Middle frontal gyrus (tissue), 1 donor: ENCODE data around the gene DOHH.
A peak's percentile ranks its signal among the peaks of the same experiment; 100 is the strongest.

Source experiments
- DNase-seq: peaks from one replicate; pipeline ENCODE4 v3.0.0-alpha.2; 2015; ENCODE audit warnings: low spot score; ENCODE audit errors: extremely low spot score

The DOHH gene

GRCh38 chr19:3478409-3479176 lies 21.9 kb downstream of the DOHH start:
- no peak for DNase-seq

- no peak for DNase-seq
Measured at GRCh38 chr19:3477951-3478350, 22.5 kb downstream of the DOHH start.

GRCh38 chr19:3477506-3477905 lies 23.0 kb downstream of the DOHH start:
- no peak for DNase-seq

GRCh38 chr19:3476830-3477229 lies 23.6 kb downstream of the DOHH start:
- DNase-seq = no peak

- DNase-seq = no peak
Measured at GRCh38 chr19:3475449-3475848, 25.0 kb downstream of the DOHH start.

- DNase-seq = no peak
Measured at GRCh38 chr19:3474614-3475013, 25.9 kb downstream of the DOHH start.

- no peak for DNase-seq
Measured at GRCh38 chr19:3474010-3474409, 26.5 kb downstream of the DOHH start.

GRCh38 chr19:3471954-3472655 lies 28.4 kb downstream of the DOHH start:
- DNase-seq = no peak

GRCh38 chr19:3470500-3471128 lies 29.9 kb downstream of the DOHH start:
- no peak for DNase-seq

GRCh38 chr19:3469638-3470499 lies 30.6 kb downstream of the DOHH start:
- DNase-seq = no peak

GRCh38 chr19:3468211-3468610 lies 32.3 kb downstream of the DOHH start:
- DNase-seq = no peak

GRCh38 chr19:3467437-3468198 lies 32.9 kb downstream of the DOHH start:
- no peak for DNase-seq

- peak; percentile 29 for DNase-seq
Measured at GRCh38 chr19:3466635-3467034, 33.8 kb downstream of the DOHH start.

- no peak for DNase-seq
Measured at GRCh38 chr19:3465552-3465951, 34.9 kb downstream of the DOHH start.

- no peak for DNase-seq
Measured at GRCh38 chr19:3464587-3465235, 35.8 kb downstream of the DOHH start.

GRCh38 chr19:3463714-3464586 lies 36.5 kb downstream of the DOHH start:
- DNase-seq = no peak

GRCh38 chr19:3462991-3463713 lies 37.3 kb downstream of the DOHH start:
- no peak for DNase-seq

- DNase-seq = no peak
Measured at GRCh38 chr19:3459965-3460582, 40.4 kb downstream of the DOHH start.
